Endodermal cell (in vitro differentiated cells): ENCODE data around the gene SIM2. TPM values are rescaled to one million over a fixed set of nuclear protein-coding genes. Genes with fewer than 3 reads are reported as not detected.

Experiments
- DNase-seq: peaks from one replicate; pipeline ENCODE4 v3.0.0-alpha.2; 2017
- H3K27ac ChIP-seq: 2 replicates; pipeline ENCODE4 v1.5.1; 2013; ENCODE audit warnings: mild to moderate bottlenecking, low read depth, low read length, moderate library complexity
- H3K27me3 ChIP-seq: 2 replicates; pipeline ENCODE4 v1.6.1; 2013; ENCODE audit warnings: mild to moderate bottlenecking, low read length, moderate library complexity; ENCODE audit not compliant: insufficient read depth, control insufficient read depth, poor library complexity, severe bottlenecking
- H3K36me3 ChIP-seq: 2 replicates; pipeline ENCODE4 v1.7.0; 2013; ENCODE audit warnings: mild to moderate bottlenecking, low read length, moderate library complexity; ENCODE audit not compliant: control insufficient read depth, insufficient read depth
- H3K4me1 ChIP-seq: one replicate; pipeline ENCODE4 v1.7.0; 2013; ENCODE audit warnings: low read length; ENCODE audit not compliant: control insufficient read depth, insufficient read depth
- H3K4me3 ChIP-seq: 2 replicates; pipeline ENCODE4 v1.5.1; 2013; ENCODE audit warnings: mild to moderate bottlenecking, low read length, moderate library complexity
- H3K9ac ChIP-seq: 2 replicates; pipeline ENCODE4 v1.6.1; 2013; ENCODE audit warnings: mild to moderate bottlenecking, low read length, moderate library complexity; ENCODE audit not compliant: poor library complexity, severe bottlenecking; ENCODE audit errors: extremely low read depth
- H3K9me3 ChIP-seq: 2 replicates; pipeline ENCODE4 v1.6.1; 2013; ENCODE audit warnings: mild to moderate bottlenecking, low read length, moderate library complexity; ENCODE audit not compliant: control insufficient read depth
- H3K27ac Mint-ChIP-seq: 2 replicates; pipeline ENCODE4 v1.8.0; 2020; ENCODE audit warnings: mixed read lengths
- H3K27me3 Mint-ChIP-seq: 2 replicates; pipeline ENCODE4 v1.8.0; 2021; ENCODE audit warnings: mild to moderate bottlenecking, mixed read lengths; ENCODE audit not compliant: insufficient read depth
- H3K36me3 Mint-ChIP-seq: 2 replicates; pipeline ENCODE4 v1.8.0; 2020; ENCODE audit warnings: low read depth, mixed read lengths
- H3K4me1 Mint-ChIP-seq: 2 replicates; pipeline ENCODE4 v1.8.0; 2020; ENCODE audit warnings: mixed read lengths
- H3K4me3 Mint-ChIP-seq: 2 replicates; pipeline ENCODE4 v1.8.0; 2020; ENCODE audit warnings: mild to moderate bottlenecking, moderate library complexity, mixed read lengths
- H3K9me3 Mint-ChIP-seq: 2 replicates; pipeline ENCODE4 v1.8.0; 2020; ENCODE audit warnings: mild to moderate bottlenecking, mixed read lengths
- CTCF ChIP-seq: fragments of 200-600 bp; sonication (generic); conservative IDR thresholded peaks from 2 replicates; pipeline ENCODE4 v1.5.0; 2021; ENCODE audit warnings: antibody characterized with exemption, mild to moderate bottlenecking
- WGBS, 2 experiments: methylation state at CpG; one replicate each; pipeline versions ENCODE4 v1.1.5 to v1.1.7; 2013; ENCODE audit warnings: missing lambda C conversion rate in 2 of 2, mixed read lengths in 1 of 2; ENCODE audit not compliant: insufficient coverage in 1 of 2, insufficient read length in 1 of 2; 5-methylcytosine and 5-hydroxymethylcytosine counted together
- total RNA-seq, 2 donors: library from RNA; stranded (reverse); fragmentation: NEBNext Ultra II Directional in 1 of 2; extraction: Animal tissue kit (Norgen Biotek cat#: 25700) in 1 of 2; gene quantifications; 2 replicates in 1 of 2; 3 replicates in 1 of 2; pipeline ENCODE4 v1.2.1, GENCODE V29; 2021

SIM2 gene
- total RNA-seq, 2 donors from 2014 or later: not detected

- Mint-ChIP-seq H3K27me3 (peaks cover 82% of the 10 kb centered on the region), H3K9me3 (no peaks in the 10 kb centered on the region), H3K27ac (no peak overlapping the region), H3K4me3 (no peak overlapping the region), H3K4me1 (peaks cover 8% of the 10 kb centered on the region), H3K36me3 (no peaks in the 10 kb centered on the region)
- no peak for TF ChIP-seq CTCF
- Histone ChIP-seq H3K9me3 (no peaks in the 10 kb centered on the region), H3K27me3 (peaks cover 84% of the 10 kb centered on the region), H3K4me1 (peaks cover 4% of the 10 kb centered on the region), H3K27ac (no peak overlapping the region), H3K36me3 (no peaks in the 10 kb centered on the region), H3K4me3 (no peak overlapping the region), H3K9ac (no peak overlapping the region)
- 75 to 100% methylated on average over 2 to 3 of the region's 3 CpGs for WGBS, 2 experiments
- DNase-seq: no peak
Observed at GRCh38 chr21:36713746-36714145, 14.8 kb downstream of the SIM2 start.

GRCh38 chr21:36716387-36716786 is 17.5 kb downstream of the SIM2 start:
- no peaks in the 10 kb centered on the region for H3K36me3 ChIP-seq
- WGBS, 2 experiments: 91% methylated on average over 1 of the region's 2 CpGs; no CpG with 5 or more reads in 1 of the 2 experiments
- no peak for DNase-seq
- H3K27ac ChIP-seq: no peak overlapping the region
- H3K9ac ChIP-seq: no peak overlapping the region
- no peaks in the 10 kb centered on the region for H3K9me3 ChIP-seq
- Mint-ChIP-seq H3K27ac (no peak overlapping the region), H3K36me3 (no peaks in the 10 kb centered on the region), H3K27me3 (peaks cover 68% of the 10 kb centered on the region), H3K4me3 (no peak overlapping the region), H3K4me1 (peaks cover 4% of the 10 kb centered on the region), H3K9me3 (no peaks in the 10 kb centered on the region)
- H3K27me3 ChIP-seq: peaks cover 63% of the 10 kb centered on the region
- no peak for TF ChIP-seq CTCF
- no peak overlapping the region for H3K4me3 ChIP-seq
- H3K4me1 ChIP-seq: no peaks in the 10 kb centered on the region

GRCh38 chr21:36716836-36717235 is 17.9 kb downstream of the SIM2 start:
- Mint-ChIP-seq H3K4me1 (peaks cover 4% of the 10 kb centered on the region), H3K4me3 (no peak overlapping the region), H3K27me3 (peaks cover 66% of the 10 kb centered on the region), H3K36me3 (no peaks in the 10 kb centered on the region), H3K9me3 (no peaks in the 10 kb centered on the region), H3K27ac (no peak overlapping the region)
- DNase-seq: no peak
- no peak overlapping the region for H3K4me3 ChIP-seq
- no peak overlapping the region for H3K27ac ChIP-seq
- H3K36me3 ChIP-seq: no peaks in the 10 kb centered on the region
- TF ChIP-seq CTCF: no peak
- no peak overlapping the region for H3K9ac ChIP-seq
- H3K4me1 ChIP-seq: no peaks in the 10 kb centered on the region
- peaks cover 58% of the 10 kb centered on the region for H3K27me3 ChIP-seq
- H3K9me3 ChIP-seq: no peaks in the 10 kb centered on the region
- WGBS, 2 experiments: 89 to 94% methylated on average over 7 to 9 of the region's 9 CpGs
